ENCODE measurements around the gene HSD17B1.

HSD17B1 gene

DNA sequence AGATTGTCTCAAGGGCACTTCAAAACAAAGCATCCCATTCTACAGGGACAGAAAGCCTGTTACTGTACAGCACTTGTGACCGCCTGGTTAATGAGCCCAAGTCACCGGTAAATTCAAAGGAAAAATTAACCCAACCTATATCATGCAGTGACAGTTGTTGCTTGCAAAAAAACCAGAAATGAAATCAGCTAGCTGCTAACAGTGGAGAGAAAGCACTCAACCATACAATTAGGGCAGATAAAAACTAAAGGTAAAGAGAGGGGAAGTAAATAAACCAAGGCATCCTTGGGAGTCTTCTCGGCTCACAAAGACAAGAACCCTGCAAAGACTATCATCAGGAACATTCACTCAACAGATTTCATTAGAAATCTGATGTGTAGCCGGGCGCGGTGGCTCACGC lies 50.6 kb downstream of the HSD17B1 start:
- no peak for DNase-seq (ENCODE audit: extremely low read depth, low read depth)
- TF ChIP-seq, protein P1, sequence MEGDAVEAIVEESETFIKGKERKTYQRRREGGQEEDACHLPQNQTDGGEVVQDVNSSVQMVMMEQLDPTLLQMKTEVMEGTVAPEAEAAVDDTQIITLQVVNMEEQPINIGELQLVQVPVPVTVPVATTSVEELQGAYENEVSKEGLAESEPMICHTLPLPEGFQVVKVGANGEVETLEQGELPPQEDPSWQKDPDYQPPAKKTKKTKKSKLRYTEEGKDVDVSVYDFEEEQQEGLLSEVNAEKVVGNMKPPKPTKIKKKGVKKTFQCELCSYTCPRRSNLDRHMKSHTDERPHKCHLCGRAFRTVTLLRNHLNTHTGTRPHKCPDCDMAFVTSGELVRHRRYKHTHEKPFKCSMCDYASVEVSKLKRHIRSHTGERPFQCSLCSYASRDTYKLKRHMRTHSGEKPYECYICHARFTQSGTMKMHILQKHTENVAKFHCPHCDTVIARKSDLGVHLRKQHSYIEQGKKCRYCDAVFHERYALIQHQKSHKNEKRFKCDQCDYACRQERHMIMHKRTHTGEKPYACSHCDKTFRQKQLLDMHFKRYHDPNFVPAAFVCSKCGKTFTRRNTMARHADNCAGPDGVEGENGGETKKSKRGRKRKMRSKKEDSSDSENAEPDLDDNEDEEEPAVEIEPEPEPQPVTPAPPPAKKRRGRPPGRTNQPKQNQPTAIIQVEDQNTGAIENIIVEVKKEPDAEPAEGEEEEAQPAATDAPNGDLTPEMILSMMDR (IDR thresholded peaks at IDR 0.05; ENCODE audit: low read depth, low read length): no peak
